Keratinocyte (primary cell): ENCODE data around the gene SPACA7. TPM values are rescaled to one million over a fixed set of nuclear protein-coding genes. Genes with fewer than 3 reads are reported as not detected.

ENCODE experiments used
- DNase-seq: peaks from one replicate; pipeline ENCODE4 v3.0.0-alpha.2; 2011; ENCODE audit warnings: low read depth, missing footprints, low spot score
- FAIRE-seq: peaks from 2 replicates; lab custom pipeline; 2011; peaks lifted over from hg19 to GRCh38; lab: Jason Lieb, UNC
- H2AFZ ChIP-seq: 2 replicates; pipeline ENCODE4 v1.6.0; 2012; ENCODE audit warnings: low read length, control low read depth, inconsistent platforms; ENCODE audit not compliant: control insufficient read depth
- H3K27ac ChIP-seq: 2 replicates; pipeline ENCODE4 v1.5.1; 2011; ENCODE audit warnings: low read length; ENCODE audit not compliant: control insufficient read depth, insufficient read depth
- H3K27me3 ChIP-seq: 3 replicates; pipeline ENCODE4 v1.6.0; 2011; ENCODE audit warnings: low read length; ENCODE audit not compliant: control insufficient read depth, insufficient read depth; ENCODE audit errors: extremely low read depth
- H3K36me3 ChIP-seq, 2 experiments: 2 replicates in 1 of 2; 3 replicates in 1 of 2; pipeline ENCODE4 v1.5.1; 2011; ENCODE audit warnings: low read length in 2 of 2, mild to moderate bottlenecking in 1 of 2; ENCODE audit not compliant: control insufficient read depth in 2 of 2, insufficient read depth in 2 of 2; ENCODE audit errors: extremely low read depth in 1 of 2
- H3K4me1 ChIP-seq: 3 replicates; pipeline ENCODE4 v1.5.1; 2011; ENCODE audit warnings: low read length; ENCODE audit not compliant: control insufficient read depth, insufficient read depth; ENCODE audit errors: extremely low read depth
- H3K4me2 ChIP-seq: 3 replicates; pipeline ENCODE4 v1.6.0; 2011; ENCODE audit warnings: low read depth, low read length; ENCODE audit not compliant: control insufficient read depth, insufficient read depth; ENCODE audit errors: extremely low read depth
- H3K4me3 ChIP-seq, 3 experiments: fragments of 200-600 bp in 1 of 3; sonication (generic) in 1 of 3; 2 replicates in 2 of 3; 3 replicates in 1 of 3; pipeline ENCODE4 v1.5.1; 2011 to 2016; ENCODE audit warnings: low read length in 3 of 3, mild to moderate bottlenecking in 3 of 3, control low read depth in 2 of 3, inconsistent platforms in 1 of 3, low read depth in 1 of 3, mixed read lengths in 1 of 3, mixed run types in 1 of 3, moderate library complexity in 1 of 3; ENCODE audit not compliant: control insufficient read depth in 2 of 3, insufficient read depth in 2 of 3; ENCODE audit errors: extremely low read depth in 1 of 3
- H3K79me2 ChIP-seq: 2 replicates; pipeline ENCODE4 v1.6.0; 2012; ENCODE audit warnings: low read length; ENCODE audit not compliant: control insufficient read depth, insufficient read depth
- H3K9ac ChIP-seq: 3 replicates; pipeline ENCODE4 v1.6.0; 2011; ENCODE audit warnings: low read length; ENCODE audit not compliant: control insufficient read depth, insufficient read depth; ENCODE audit errors: extremely low read depth
- H3K9me1 ChIP-seq: 3 replicates; pipeline ENCODE4 v1.6.0; 2011; ENCODE audit warnings: low read length; ENCODE audit not compliant: control insufficient read depth, insufficient read depth; ENCODE audit errors: extremely low read depth
- H3K9me3 ChIP-seq: 2 replicates; pipeline ENCODE4 v1.5.1; 2012; ENCODE audit warnings: low read depth, low read length; ENCODE audit not compliant: control insufficient read depth
- H4K20me1 ChIP-seq: 3 replicates; pipeline ENCODE4 v1.6.0; 2011; ENCODE audit warnings: low read length; ENCODE audit not compliant: control insufficient read depth, insufficient read depth; ENCODE audit errors: extremely low read depth
- EZH2 ChIP-seq: IDR thresholded peaks from one replicate; pipeline ENCODE4 v1.6.1; 2012; ENCODE audit warnings: inconsistent platforms, mild to moderate bottlenecking, low read length, moderate library complexity
- dilution Hi-C: fragments of 300-500 bp; cut with MboI; formaldehyde crosslinking; loops from one replicate; pipeline ENCODE4 v1.7.0; 2020; ENCODE audit warnings: low sequenced_read_pairs; ENCODE audit not compliant: extremely low pct_ligation_motif_present
- polyA plus RNA-seq, 5 experiments: library from polyadenylated mRNA; depleted of rRNA in 3 of 5; stranded (reverse) in 3 of 5; stranded (forward) in 1 of 5; unstranded in 1 of 5; fragments of >200 nt; gene quantifications; 1 replicate in 1 of 5; 2 replicates in 3 of 5; 3 replicates in 1 of 5; pipeline versions ENCODE4 v1.2.1 to v1.2.3, GENCODE V29; 2011 to 2012; ENCODE audit warnings: missing spikeins in 2 of 5, low read depth in 1 of 5, low replicate concordance in 1 of 5
- TF ChIP-seq, protein P1 (sequence below), 3 experiments: IDR thresholded peaks in 1 of 3; conservative IDR thresholded peaks in 1 of 3; optimal IDR thresholded peaks in 1 of 3; 2 replicates in 2 of 3; 3 replicates in 1 of 3; pipeline versions ENCODE3 to v1.5.1; 2011; ENCODE audit warnings: low read length in 3 of 3, mild to moderate bottlenecking in 3 of 3, moderate library complexity in 2 of 3, control low read depth in 1 of 3, inconsistent platforms in 1 of 3; ENCODE audit not compliant: insufficient read depth in 2 of 3; ENCODE audit errors: extremely low read depth in 1 of 3

The SPACA7 gene
- polyA plus RNA-seq, 1 donor (not counting 4 experiments of a cell fraction or from before 2014, with no cell fraction given): not detected

DNA sequence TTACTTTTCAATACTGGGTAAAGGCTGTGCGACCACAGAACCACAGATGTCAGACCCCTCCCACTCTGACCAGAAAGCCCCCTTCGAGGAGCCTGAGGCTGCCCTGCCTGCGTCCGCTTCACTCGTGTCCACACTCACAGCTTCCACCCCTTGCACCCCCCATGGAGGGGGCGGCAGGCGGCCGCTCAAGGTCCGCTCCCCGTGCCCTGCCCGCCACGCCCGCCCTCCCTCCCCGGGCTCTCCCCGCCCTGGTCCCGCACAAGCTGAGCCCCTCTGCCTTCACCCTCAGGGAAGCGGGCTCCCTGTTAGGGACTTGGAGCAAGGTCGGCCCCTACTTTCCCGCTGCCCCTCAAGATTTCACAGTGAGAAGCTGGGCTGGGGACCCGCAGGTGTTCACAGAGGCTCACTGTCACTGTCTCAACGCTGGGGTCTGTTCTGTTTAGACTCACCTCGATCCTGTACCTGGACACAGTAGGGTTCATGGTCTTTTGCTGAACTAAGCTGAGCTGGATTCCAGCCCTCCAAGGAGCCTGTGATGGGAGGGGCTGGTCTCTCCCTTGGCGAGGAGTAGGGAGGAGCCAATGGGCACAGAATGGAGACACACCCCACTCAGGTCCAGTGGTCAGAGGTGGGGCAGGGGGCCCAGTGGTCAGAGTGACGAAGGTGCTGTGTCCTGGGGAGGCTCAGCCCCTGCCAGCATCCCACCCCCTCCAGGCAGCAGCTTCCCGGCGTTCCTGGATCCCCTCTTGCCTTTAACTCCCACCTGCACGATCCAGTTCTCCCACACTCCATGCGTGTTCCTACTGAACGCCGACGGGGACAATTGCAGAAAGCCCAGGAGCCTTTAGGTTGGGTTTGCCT lies 69.5 kb downstream of the SPACA7 start:
- dilution Hi-C loops: no loop called here
- Histone ChIP-seq H3K27ac (no peak overlapping the region), H3K9me1 (no peaks in the 10 kb centered on the region), H3K4me2 (no peak overlapping the region), H2AFZ (no peak overlapping the region), H4K20me1 (no peaks in the 10 kb centered on the region), H3K9ac (no peak overlapping the region), H3K4me1 (no peaks in the 10 kb centered on the region), H3K4me3 (no peak overlapping the region), H3K79me2 (no peaks in the 10 kb centered on the region), H3K27me3 (peaks cover 20% of the 10 kb centered on the region), H3K9me3 (no peaks in the 10 kb centered on the region), H3K36me3 (no peaks in the 10 kb centered on the region)
- DNase-seq (no peak), FAIRE-seq (no peak)
- TF ChIP-seq, protein P1, sequence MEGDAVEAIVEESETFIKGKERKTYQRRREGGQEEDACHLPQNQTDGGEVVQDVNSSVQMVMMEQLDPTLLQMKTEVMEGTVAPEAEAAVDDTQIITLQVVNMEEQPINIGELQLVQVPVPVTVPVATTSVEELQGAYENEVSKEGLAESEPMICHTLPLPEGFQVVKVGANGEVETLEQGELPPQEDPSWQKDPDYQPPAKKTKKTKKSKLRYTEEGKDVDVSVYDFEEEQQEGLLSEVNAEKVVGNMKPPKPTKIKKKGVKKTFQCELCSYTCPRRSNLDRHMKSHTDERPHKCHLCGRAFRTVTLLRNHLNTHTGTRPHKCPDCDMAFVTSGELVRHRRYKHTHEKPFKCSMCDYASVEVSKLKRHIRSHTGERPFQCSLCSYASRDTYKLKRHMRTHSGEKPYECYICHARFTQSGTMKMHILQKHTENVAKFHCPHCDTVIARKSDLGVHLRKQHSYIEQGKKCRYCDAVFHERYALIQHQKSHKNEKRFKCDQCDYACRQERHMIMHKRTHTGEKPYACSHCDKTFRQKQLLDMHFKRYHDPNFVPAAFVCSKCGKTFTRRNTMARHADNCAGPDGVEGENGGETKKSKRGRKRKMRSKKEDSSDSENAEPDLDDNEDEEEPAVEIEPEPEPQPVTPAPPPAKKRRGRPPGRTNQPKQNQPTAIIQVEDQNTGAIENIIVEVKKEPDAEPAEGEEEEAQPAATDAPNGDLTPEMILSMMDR (optimal IDR thresholded peaks at IDR 0.05 in 1 of 3, IDR thresholded peaks at IDR 0.05 in 1 of 3, conservative IDR thresholded peaks at IDR 0.05 in 1 of 3; ENCODE audit: extremely low read depth in 1 of 3, insufficient read depth in 2 of 3, low read length in 3 of 3): no peak
- no peak for TF ChIP-seq EZH2

DNA sequence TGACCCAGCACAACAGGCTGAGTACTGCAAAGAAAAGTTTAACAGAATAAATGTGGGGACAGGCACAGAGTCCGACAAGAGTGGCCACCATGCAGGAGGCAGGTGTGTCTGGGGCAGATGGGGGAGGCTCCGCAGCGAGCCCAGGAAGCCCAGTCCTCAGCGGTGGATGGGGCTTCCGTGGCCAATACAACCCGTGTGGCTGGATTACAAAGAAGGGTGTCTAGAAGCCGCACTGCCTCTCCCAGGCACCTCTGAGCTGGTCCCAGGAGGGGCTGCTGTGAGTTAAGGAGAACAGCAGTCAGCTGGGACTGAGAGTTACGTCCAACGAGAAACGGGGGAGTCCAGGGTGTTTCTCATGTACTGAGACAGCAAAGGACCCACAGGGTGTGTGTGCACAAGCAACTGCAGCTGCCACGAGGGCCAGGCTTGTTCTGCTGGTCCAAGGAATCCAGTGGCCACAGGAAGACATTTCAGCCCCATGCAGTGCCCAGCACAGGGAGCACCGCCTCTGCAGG lies 70.2 kb downstream of the SPACA7 start:
- Histone ChIP-seq H3K9ac (no peak overlapping the region), H3K79me2 (no peaks in the 10 kb centered on the region), H3K4me1 (no peaks in the 10 kb centered on the region), H2AFZ (no peak overlapping the region), H4K20me1 (no peaks in the 10 kb centered on the region), H3K36me3 (no peaks in the 10 kb centered on the region), H3K4me2 (no peak overlapping the region), H3K9me1 (no peaks in the 10 kb centered on the region), H3K27ac (no peak overlapping the region), H3K4me3 (no peak overlapping the region), H3K27me3 (peaks cover 21% of the 10 kb centered on the region), H3K9me3 (no peaks in the 10 kb centered on the region)
- dilution Hi-C loops: no loop called here
- no peak for FAIRE-seq
- DNase-seq: no peak
- no peak for TF ChIP-seq EZH2
- TF ChIP-seq, protein P1 (optimal IDR thresholded peaks at IDR 0.05 in 1 of 3, IDR thresholded peaks at IDR 0.05 in 1 of 3, conservative IDR thresholded peaks at IDR 0.05 in 1 of 3; ENCODE audit: extremely low read depth in 1 of 3, insufficient read depth in 2 of 3, low read length in 3 of 3): no peak
